SK-N-SH treated with all-trans-retinoic acid at 6 μM for 48 hours (cell line): ENCODE measurements around the gene CCDC159.

ENCODE experiments used
- ATAC-seq: fragments of 200-7000 bp; cut with Tn5 transposase; 3 replicates; pipeline ENCODE4 v1.9.1; 2020; ENCODE audit warnings: mild to moderate bottlenecking, moderate library complexity
- ARNTL ChIP-seq: fragments of 450-650 bp; formaldehyde crosslinking; IDR thresholded peaks from 2 replicates; pipeline ENCODE4 v1.5.0; 2020; ENCODE audit warnings: low read depth, mild to moderate bottlenecking, moderate library complexity, borderline replicate concordance
- BACH2 ChIP-seq: fragments of 250-450 bp; sonication (Bioruptor Pico); IDR thresholded peaks from 2 replicates; pipeline ENCODE4 v1.9.0; 2021; ENCODE audit warnings: mild to moderate bottlenecking, borderline replicate concordance
- CREB5 ChIP-seq: fragments of 250-450 bp; sonication (Bioruptor Pico); IDR thresholded peaks from 2 replicates; pipeline ENCODE4 v1.5.1; 2020; ENCODE audit warnings: low read depth, mild to moderate bottlenecking, moderate library complexity
- CSDC2 ChIP-seq: fragments of 250-450 bp; sonication (Bioruptor Pico); IDR thresholded peaks from 2 replicates; pipeline ENCODE4 v1.5.0; 2020; ENCODE audit warnings: mild to moderate bottlenecking, moderate library complexity
- CSRNP3 ChIP-seq: fragments of 250-450 bp; sonication (Bioruptor Pico); IDR thresholded peaks from 2 replicates; pipeline ENCODE4 v1.5.1; 2021; ENCODE audit warnings: mild to moderate bottlenecking, moderate library complexity
- ESRRG ChIP-seq: fragments of 250-450 bp; sonication (Bioruptor Pico); IDR thresholded peaks from 2 replicates; pipeline ENCODE4 v1.6.1; 2021; ENCODE audit warnings: mild to moderate bottlenecking
- GLIS3 ChIP-seq: fragments of 250-450 bp; sonication (Bioruptor Pico); IDR thresholded peaks from 2 replicates; pipeline ENCODE4 v1.5.0; 2020; ENCODE audit warnings: mild to moderate bottlenecking, moderate library complexity
- ISL1 ChIP-seq: fragments of 250-450 bp; sonication (Bioruptor Pico); IDR thresholded peaks from 2 replicates; pipeline ENCODE4 v2.1.2; 2022; ENCODE audit warnings: mild to moderate bottlenecking, moderate library complexity
- OSR1 ChIP-seq: fragments of 250-450 bp; sonication (Bioruptor Pico); IDR thresholded peaks from 2 replicates; pipeline ENCODE4 v1.8.0; 2022; ENCODE audit warnings: moderate library complexity, mild to moderate bottlenecking, inconsistent platforms
- PATZ1 ChIP-seq: fragments of 250-450 bp; sonication (Bioruptor Pico); IDR thresholded peaks from 2 replicates; pipeline ENCODE4 v1.8.0; 2020; ENCODE audit warnings: mild to moderate bottlenecking, moderate library complexity, borderline replicate concordance
- POU6F1 ChIP-seq: fragments of 250-450 bp; sonication (Bioruptor Pico); IDR thresholded peaks from 2 replicates; pipeline ENCODE4 v1.8.0; 2021; ENCODE audit warnings: low read depth, mild to moderate bottlenecking, moderate library complexity, borderline replicate concordance
- PPARA ChIP-seq: fragments of 250-450 bp; sonication (Bioruptor Pico); IDR thresholded peaks from 2 replicates; pipeline ENCODE4 v1.5.0; 2020; ENCODE audit warnings: mild to moderate bottlenecking, borderline replicate concordance
- SNAI2 ChIP-seq: fragments of 250-450 bp; sonication (Bioruptor Pico); IDR thresholded peaks from 2 replicates; pipeline ENCODE4 v1.5.0; 2020; ENCODE audit warnings: mild to moderate bottlenecking, moderate library complexity
- TCF4 ChIP-seq: fragments of 250-450 bp; sonication (Bioruptor Pico); IDR thresholded peaks from 2 replicates; pipeline ENCODE4 v1.8.0; 2021; ENCODE audit warnings: mild to moderate bottlenecking, moderate library complexity, borderline replicate concordance
- TOX ChIP-seq: fragments of 250-450 bp; sonication (Bioruptor Pico); IDR thresholded peaks from 2 replicates; pipeline ENCODE4 v1.8.0; 2021; ENCODE audit warnings: mild to moderate bottlenecking, moderate library complexity, borderline replicate concordance
- TSHZ2 ChIP-seq: fragments of 250-450 bp; sonication (Bioruptor Pico); IDR thresholded peaks from 2 replicates; pipeline ENCODE4 v1.5.0; 2020; ENCODE audit warnings: mild to moderate bottlenecking, moderate library complexity
- ZFP3 ChIP-seq: fragments of 250-450 bp; sonication (Bioruptor Pico); IDR thresholded peaks from 2 replicates; pipeline ENCODE4 v1.5.0; 2020; ENCODE audit warnings: mild to moderate bottlenecking, moderate library complexity
- ZFP30 ChIP-seq: fragments of 450-650 bp; formaldehyde crosslinking; IDR thresholded peaks from 2 replicates; pipeline ENCODE4 v1.5.0; 2022; ENCODE audit warnings: mild to moderate bottlenecking, moderate library complexity
- ZNF70 ChIP-seq: fragments of 450-650 bp; formaldehyde crosslinking; IDR thresholded peaks from 2 replicates; pipeline ENCODE4 v1.5.0; 2020; ENCODE audit warnings: mild to moderate bottlenecking, moderate library complexity
- ZNF8 ChIP-seq: fragments of 450-650 bp; formaldehyde crosslinking; IDR thresholded peaks from 2 replicates; pipeline ENCODE4 v1.5.0; 2020; ENCODE audit warnings: mild to moderate bottlenecking, moderate library complexity

Gene CCDC159

GRCh38 chr19:11346104-11346940 lies at the start of gene CCDC159, which contains the start of gene TMEM205:
TSS of gene CCDC159 (plus strand) at chr19:11346519. CDS start at chr19:11346607, 88 bp downstream.
TSS of gene TMEM205 (minus strand) at chr19:11346268. CDS start at chr19:11345619, 649 bp downstream.
- 0 out of 2 replicates have a peak, but pooled peaks have one; percentile 40 for TF ChIP-seq TSHZ2 (CRISPR knock-in tag)
- no peak for TF ChIP-seq CSDC2 (CRISPR knock-in tag)
- no peak for TF ChIP-seq ZFP3
- ATAC-seq, result peak; percentile 90

- TF ChIP-seq TOX (CRISPR knock-in tag) (no peak), OSR1 (no peak), ZFP30 (no peak), PATZ1 (CRISPR knock-in tag) (no peak), PPARA (CRISPR knock-in tag) (no peak), TCF4 (no peak), TSHZ2 (CRISPR knock-in tag) (no peak), BACH2 (no peak), ZNF8 (CRISPR knock-in tag) (no peak)
- ATAC-seq, result no peak
Observed at GRCh38 chr19:11299946-11300810, 46.1 kb upstream of the CCDC159 start.

GRCh38 chr19:11300811-11301120 lies 45.6 kb upstream of the CCDC159 start:
- ATAC-seq, result no peak
- no peak for TF ChIP-seq ZFP3
- TF ChIP-seq SNAI2, result no peak
- no peak for TF ChIP-seq CREB5 (CRISPR knock-in tag)
- TF ChIP-seq POU6F1 (CRISPR knock-in tag), result no peak
- no peak for TF ChIP-seq ARNTL
- no peak for TF ChIP-seq PPARA (CRISPR knock-in tag)
- no peak for TF ChIP-seq ZNF70 (CRISPR knock-in tag)
- no peak for TF ChIP-seq TOX (CRISPR knock-in tag)
- TF ChIP-seq PATZ1 (CRISPR knock-in tag), result no peak
- no peak for TF ChIP-seq GLIS3
- no peak for TF ChIP-seq TCF4
- TF ChIP-seq ZFP30, result no peak
- no peak for TF ChIP-seq ESRRG (CRISPR knock-in tag)
- TF ChIP-seq CSRNP3 (CRISPR knock-in tag), result no peak
- TF ChIP-seq CSDC2 (CRISPR knock-in tag), result no peak
- TF ChIP-seq BACH2, result no peak
- no peak for TF ChIP-seq ISL1 (CRISPR knock-in tag)
